Measurements from ENCODE around the gene TMEM26. TPM values are rescaled to one million over a fixed set of nuclear protein-coding genes. Genes with fewer than 3 reads are reported as not detected.
"Not testable (repeated sequence)": the region's sequence is repeated elsewhere in the genome, so short reads cannot be mapped to it uniquely, and the experiment has no call there.

TMEM26 gene
- total RNA-seq, 1 donor from 2014 or later = not detected

GRCh38 chr10:61385231-61386001 lies 67.8 kb downstream of the TMEM26 start:
- H3K4me1 Mint-ChIP-seq = no peaks in the 10 kb centered on the region
- Histone ChIP-seq H3K9me3 (ENCODE audit: low read depth) (no peaks in the 10 kb centered on the region), H3F3A (ENCODE audit: low read depth) (no peaks in the 10 kb centered on the region), H3K4me3 (no peak overlapping the region), H3K27me3 (no peaks in the 10 kb centered on the region), H2AFZ (replicated peaks) (no peak overlapping the region), H3K4me2 (no peak overlapping the region), H3K27ac (no peak overlapping the region), H3K4me1 (no peaks in the 10 kb centered on the region), H4K20me1 (ENCODE audit: low read depth) (no peaks in the 10 kb centered on the region), H3K36me3 (no peaks in the 10 kb centered on the region), H3K9ac (no peak overlapping the region), H3K79me2 (ENCODE audit: low read depth) (no peaks in the 10 kb centered on the region)
- H3K9me3 Mint-ChIP-seq = no peaks in the 10 kb centered on the region
- no peak overlapping the region for H3K4me3 Mint-ChIP-seq
- H3K36me3 Mint-ChIP-seq = no peaks in the 10 kb centered on the region
- TF ChIP-seq CTCF (IDR thresholded peaks at IDR 0.05) = no peak
- no peak for TF ChIP-seq EZH2phosphoT487 (IDR thresholded peaks at IDR 0.05)
- TF ChIP-seq EZH2 (IDR thresholded peaks at IDR 0.05) = no peak
- peaks cover 2% of the 10 kb centered on the region for H3K27me3 Mint-ChIP-seq (ENCODE audit: insufficient read depth, low read depth)
- no peak for DNase-seq (ENCODE audit: low spot score)
- no peak overlapping the region for H3K27ac Mint-ChIP-seq

GRCh38 chr10:61381153-61381552 lies 72.0 kb downstream of the TMEM26 start:
- H3K9me3 Mint-ChIP-seq; DNase-seq (ENCODE audit: low spot score); H3K9me3 ChIP-seq (ENCODE audit: low read depth): not testable (repeated sequence)

GRCh38 chr10:61378865-61379264 lies 74.3 kb downstream of the TMEM26 start:
- H3K79me2 ChIP-seq (ENCODE audit: low read depth) = no peaks in the 10 kb centered on the region
- H3K27ac ChIP-seq = no peak overlapping the region
- no peak overlapping the region for H3K4me3 ChIP-seq
- no peaks in the 10 kb centered on the region for H3K36me3 ChIP-seq
- Mint-ChIP-seq H3K9me3 (peaks cover 3% of the 10 kb centered on the region), H3K4me3 (no peak overlapping the region), H3K36me3 (no peaks in the 10 kb centered on the region), H3K4me1 (no peaks in the 10 kb centered on the region), H3K27me3 (ENCODE audit: insufficient read depth, low read depth) (peaks cover 5% of the 10 kb centered on the region), H3K27ac (no peak overlapping the region)
- H3F3A ChIP-seq (ENCODE audit: low read depth) = no peaks in the 10 kb centered on the region
- H3K4me1 ChIP-seq = no peaks in the 10 kb centered on the region
- H3K27me3 ChIP-seq = no peaks in the 10 kb centered on the region
- no peaks in the 10 kb centered on the region for H4K20me1 ChIP-seq (ENCODE audit: low read depth)
- no peaks in the 10 kb centered on the region for H3K9me3 ChIP-seq (ENCODE audit: low read depth)
- H3K9ac ChIP-seq = no peak overlapping the region
- no peak overlapping the region for H3K4me2 ChIP-seq
- TF ChIP-seq EZH2 (IDR thresholded peaks at IDR 0.05) (no peak), CTCF (IDR thresholded peaks at IDR 0.05) (no peak), EZH2phosphoT487 (IDR thresholded peaks at IDR 0.05) (no peak)
- no peak overlapping the region for H2AFZ ChIP-seq (replicated peaks)
- DNase-seq (ENCODE audit: low spot score) = no peak

More at GRCh38 chr10:61381153-61381552, 72.0 kb downstream of the TMEM26 start:
- not testable (repeated sequence) for H2AFZ ChIP-seq (replicated peaks); H3K4me3 ChIP-seq; H3K36me3 ChIP-seq; H3K4me1 Mint-ChIP-seq; H3K4me1 ChIP-seq; H3K27ac ChIP-seq; H3K27me3 Mint-ChIP-seq (ENCODE audit: insufficient read depth, low read depth); H3K27ac Mint-ChIP-seq; H3F3A ChIP-seq (ENCODE audit: low read depth); H3K4me3 Mint-ChIP-seq; H3K4me2 ChIP-seq; H4K20me1 ChIP-seq (ENCODE audit: low read depth); H3K36me3 Mint-ChIP-seq; H3K79me2 ChIP-seq (ENCODE audit: low read depth); H3K27me3 ChIP-seq; H3K9ac ChIP-seq

- H3K27ac ChIP-seq = no peak overlapping the region
- H3K4me2 ChIP-seq = no peak overlapping the region
- H3K36me3 Mint-ChIP-seq = no peaks in the 10 kb centered on the region
- H3K27me3 Mint-ChIP-seq (ENCODE audit: insufficient read depth, low read depth) = peaks cover 5% of the 10 kb centered on the region
- H3K9me3 ChIP-seq (ENCODE audit: low read depth) = no peaks in the 10 kb centered on the region
- H3K4me1 Mint-ChIP-seq = no peaks in the 10 kb centered on the region
- TF ChIP-seq EZH2phosphoT487 (IDR thresholded peaks at IDR 0.05) (no peak), CTCF (IDR thresholded peaks at IDR 0.05) (no peak), EZH2 (IDR thresholded peaks at IDR 0.05) (no peak)
- no peak overlapping the region for H2AFZ ChIP-seq (replicated peaks)
- H3K79me2 ChIP-seq (ENCODE audit: low read depth) = no peaks in the 10 kb centered on the region
- H3K27ac Mint-ChIP-seq = no peak overlapping the region
- no peaks in the 10 kb centered on the region for H3F3A ChIP-seq (ENCODE audit: low read depth)
- peaks cover 3% of the 10 kb centered on the region for H3K9me3 Mint-ChIP-seq
- H3K4me1 ChIP-seq = no peaks in the 10 kb centered on the region
- H4K20me1 ChIP-seq (ENCODE audit: low read depth) = no peaks in the 10 kb centered on the region
- DNase-seq (ENCODE audit: low spot score) = no peak
- no peak overlapping the region for H3K4me3 Mint-ChIP-seq
- H3K27me3 ChIP-seq = no peaks in the 10 kb centered on the region
- no peak overlapping the region for H3K9ac ChIP-seq
- H3K36me3 ChIP-seq = no peaks in the 10 kb centered on the region
- no peak overlapping the region for H3K4me3 ChIP-seq
Measured at GRCh38 chr10:61376908-61377368, 76.2 kb downstream of the TMEM26 start.

Measured in neural progenitor cell (in vitro differentiated cells).